ENCODE data around the gene SUPT4H1.

Gene SUPT4H1

GRCh38 chr17:58360296-58361063 lies 8.5 kb upstream of the SUPT4H1 start:
- Mint-ChIP-seq H3K27me3 (no peaks in the 10 kb centered on the region), H3K4me1 (ENCODE audit: low read depth) (peaks cover 3% of the 10 kb centered on the region), H3K4me3 (no peak overlapping the region), H3K27ac (no peak overlapping the region), H3K36me3 (peaks cover 2% of the 10 kb centered on the region), H3K9me3 (ENCODE audit: low read depth) (no peaks in the 10 kb centered on the region)

- Mint-ChIP-seq H3K4me3 (no peak overlapping the region), H3K4me1 (ENCODE audit: low read depth) (peaks cover 8% of the 10 kb centered on the region), H3K27me3 (no peaks in the 10 kb centered on the region), H3K36me3 (peaks cover 2% of the 10 kb centered on the region), H3K27ac (no peak overlapping the region), H3K9me3 (ENCODE audit: low read depth) (no peaks in the 10 kb centered on the region)
Observed at GRCh38 chr17:58358408-58359172, 6.6 kb upstream of the SUPT4H1 start.

GRCh38 chr17:58357312-58358297 lies 5.6 kb upstream of the SUPT4H1 start:
- Mint-ChIP-seq H3K27me3 (no peaks in the 10 kb centered on the region), H3K4me3 (no peak overlapping the region), H3K9me3 (ENCODE audit: low read depth) (no peaks in the 10 kb centered on the region), H3K36me3 (peaks cover 2% of the 10 kb centered on the region), H3K27ac (no peak overlapping the region), H3K4me1 (ENCODE audit: low read depth) (peaks cover 18% of the 10 kb centered on the region)

- Mint-ChIP-seq H3K9me3 (ENCODE audit: low read depth) (no peaks in the 10 kb centered on the region), H3K27ac (peak overlapping the region; percentile 10), H3K4me1 (ENCODE audit: low read depth) (peaks cover 24% of the 10 kb centered on the region), H3K4me3 (no peak overlapping the region), H3K27me3 (no peaks in the 10 kb centered on the region), H3K36me3 (peaks cover 6% of the 10 kb centered on the region)
Observed at GRCh38 chr17:58356231-58356630, 4.2 kb upstream of the SUPT4H1 start.

- no peaks in the 10 kb centered on the region for H3K9me3 Mint-ChIP-seq (ENCODE audit: low read depth)
- H3K27me3 Mint-ChIP-seq: no peaks in the 10 kb centered on the region
- peak overlapping the region; percentile 30 for H3K27ac Mint-ChIP-seq
- peaks cover 7% of the 10 kb centered on the region for H3K36me3 Mint-ChIP-seq
- no peak overlapping the region for H3K4me3 Mint-ChIP-seq
- H3K4me1 Mint-ChIP-seq (ENCODE audit: low read depth): peaks cover 31% of the 10 kb centered on the region
Observed at GRCh38 chr17:58354541-58355216, 2.7 kb upstream of the SUPT4H1 start.

- Mint-ChIP-seq H3K36me3 (peaks cover 19% of the 10 kb centered on the region), H3K27me3 (no peaks in the 10 kb centered on the region), H3K4me1 (ENCODE audit: low read depth) (peaks cover 44% of the 10 kb centered on the region), H3K9me3 (ENCODE audit: low read depth) (no peaks in the 10 kb centered on the region), H3K4me3 (peak overlapping the region; percentile 100), H3K27ac (peak overlapping the region; percentile 92)
Observed at GRCh38 chr17:58353389-58353825, 1.4 kb upstream of the SUPT4H1 start.

GRCh38 chr17:58352596-58353388 lies 791 bp upstream of the SUPT4H1 start:
- Mint-ChIP-seq H3K36me3 (peaks cover 21% of the 10 kb centered on the region), H3K4me3 (peak overlapping the region; percentile 100), H3K27ac (peak overlapping the region; percentile 92), H3K9me3 (ENCODE audit: low read depth) (no peaks in the 10 kb centered on the region), H3K27me3 (no peaks in the 10 kb centered on the region), H3K4me1 (ENCODE audit: low read depth) (peaks cover 49% of the 10 kb centered on the region)

GRCh38 chr17:58351182-58351581 lies 819 bp downstream of the SUPT4H1 start:
- Mint-ChIP-seq H3K27ac (peak overlapping the region; percentile 99), H3K4me1 (ENCODE audit: low read depth) (peaks cover 63% of the 10 kb centered on the region), H3K27me3 (no peaks in the 10 kb centered on the region), H3K9me3 (ENCODE audit: low read depth) (no peaks in the 10 kb centered on the region), H3K4me3 (peak overlapping the region; percentile 100), H3K36me3 (peaks cover 20% of the 10 kb centered on the region)

- Mint-ChIP-seq H3K36me3 (peaks cover 24% of the 10 kb centered on the region), H3K27ac (peak overlapping the region; percentile 98), H3K4me3 (peak overlapping the region; percentile 54), H3K4me1 (ENCODE audit: low read depth) (peaks cover 82% of the 10 kb centered on the region), H3K27me3 (no peaks in the 10 kb centered on the region), H3K9me3 (ENCODE audit: low read depth) (no peaks in the 10 kb centered on the region)
Observed at GRCh38 chr17:58348038-58348437, 4.0 kb downstream of the SUPT4H1 start.

GRCh38 chr17:58345500-58345899 lies 6.5 kb downstream of the SUPT4H1 start:
- Mint-ChIP-seq H3K27ac (peak overlapping the region; percentile 98), H3K4me3 (peak overlapping the region; percentile 99), H3K9me3 (ENCODE audit: low read depth) (no peaks in the 10 kb centered on the region), H3K4me1 (ENCODE audit: low read depth) (peaks cover 90% of the 10 kb centered on the region), H3K27me3 (no peaks in the 10 kb centered on the region), H3K36me3 (peaks cover 23% of the 10 kb centered on the region)

GRCh38 chr17:58344791-58345157 lies 7.2 kb downstream of the SUPT4H1 start:
- H3K9me3 Mint-ChIP-seq (ENCODE audit: low read depth): no peaks in the 10 kb centered on the region
- H3K36me3 Mint-ChIP-seq: peaks cover 27% of the 10 kb centered on the region
- H3K4me3 Mint-ChIP-seq: peak overlapping the region; percentile 99
- no peaks in the 10 kb centered on the region for H3K27me3 Mint-ChIP-seq
- H3K27ac Mint-ChIP-seq: peak overlapping the region; percentile 98
- H3K4me1 Mint-ChIP-seq (ENCODE audit: low read depth): peaks cover 95% of the 10 kb centered on the region

- Mint-ChIP-seq H3K36me3 (peaks cover 22% of the 10 kb centered on the region), H3K27ac (peak overlapping the region; percentile 98), H3K9me3 (ENCODE audit: low read depth) (no peaks in the 10 kb centered on the region), H3K27me3 (no peaks in the 10 kb centered on the region), H3K4me3 (peak overlapping the region; percentile 99), H3K4me1 (ENCODE audit: low read depth) (peaks cover 91% of the 10 kb centered on the region)
Observed at GRCh38 chr17:58344047-58344790, 7.8 kb downstream of the SUPT4H1 start.

- Mint-ChIP-seq H3K4me3 (peak overlapping the region; percentile 99), H3K27me3 (no peaks in the 10 kb centered on the region), H3K36me3 (peaks cover 12% of the 10 kb centered on the region), H3K4me1 (ENCODE audit: low read depth) (peaks cover 84% of the 10 kb centered on the region), H3K27ac (peak overlapping the region; percentile 98), H3K9me3 (ENCODE audit: low read depth) (no peaks in the 10 kb centered on the region)
Observed at GRCh38 chr17:58343131-58343530, 8.9 kb downstream of the SUPT4H1 start.

All from activated naive CD8-positive, alpha-beta T cell (primary cell).